Left renal cortex interstitium (tissue), 4 donors: ENCODE measurements around the gene TEKT5. TPM values are rescaled to one million over a fixed set of nuclear protein-coding genes. Genes with fewer than 3 reads are reported as not detected.
"Not testable (repeated sequence)": the region's sequence is repeated elsewhere in the genome, so short reads cannot be mapped to it uniquely, and the experiment has no call there.

Experiments used
- DNase-seq, 4 donors: peaks; one replicate each; pipeline ENCODE4 v3.0.0-alpha.2; 2013; ENCODE audit warnings: low read depth in 4 of 4, low spot score in 2 of 4, missing footprints in 1 of 4
- polyA plus RNA-seq, 4 donors: library from polyadenylated mRNA; unstranded; fragments of 120-200 nt; gene quantifications; one replicate each; pipeline ENCODE4 v1.2.1, GENCODE V29; 2013; ENCODE audit not compliant: insufficient read length in 4 of 4

Gene TEKT5
- polyA plus RNA-seq, 4 donors, result 0.17 to 0.64 (median 0.38) TPM

- DNase-seq, result no peak
Observed at GRCh38 chr16:10688291-10688690, 6.4 kb downstream of the TEKT5 start.

- DNase-seq, result no peak
Observed at GRCh38 chr16:10685709-10686108, 9.0 kb downstream of the TEKT5 start.

- DNase-seq, result no peak
Observed at GRCh38 chr16:10684511-10685151, 10.1 kb downstream of the TEKT5 start.

- no peak for DNase-seq
Observed at GRCh38 chr16:10683170-10683569, 11.6 kb downstream of the TEKT5 start.

- DNase-seq, result no peak
Observed at GRCh38 chr16:10682604-10683003, 12.1 kb downstream of the TEKT5 start.

GRCh38 chr16:10681310-10682308 is 13.1 kb downstream of the TEKT5 start:
- no peak for DNase-seq

- no peak for DNase-seq
Observed at GRCh38 chr16:10679921-10680320, 14.8 kb downstream of the TEKT5 start.

GRCh38 chr16:10679441-10679840 is 15.3 kb downstream of the TEKT5 start:
- not testable (repeated sequence) for DNase-seq

- no peak for DNase-seq
Observed at GRCh38 chr16:10678655-10679054, 16.1 kb downstream of the TEKT5 start.

- DNase-seq, result no peak
Observed at GRCh38 chr16:10676284-10676683, 18.4 kb downstream of the TEKT5 start.

GRCh38 chr16:10675861-10676260 is 18.9 kb downstream of the TEKT5 start:
- DNase-seq, result no peak

GRCh38 chr16:10675216-10675615 is 19.5 kb downstream of the TEKT5 start:
- DNase-seq, result no peak

- no peak for DNase-seq
Observed at GRCh38 chr16:10671729-10672128, 23.0 kb downstream of the TEKT5 start.

GRCh38 chr16:10669791-10670190 is 24.9 kb downstream of the TEKT5 start:
- no peak for DNase-seq

GRCh38 chr16:10668322-10669045 is 26.2 kb downstream of the TEKT5 start:
- DNase-seq, result no peak

- no peak for DNase-seq
Observed at GRCh38 chr16:10667239-10667638, 27.5 kb downstream of the TEKT5 start.

- no peak for DNase-seq
Observed at GRCh38 chr16:10666291-10666690, 28.4 kb downstream of the TEKT5 start.

GRCh38 chr16:10665166-10665565 is 29.6 kb downstream of the TEKT5 start:
- DNase-seq, result no peak

GRCh38 chr16:10664720-10665126 is 30.0 kb downstream of the TEKT5 start:
- no peak for DNase-seq

GRCh38 chr16:10663744-10664143 is 31.0 kb downstream of the TEKT5 start:
- no peak for DNase-seq

GRCh38 chr16:10663146-10663545 is 31.6 kb downstream of the TEKT5 start:
- no peak for DNase-seq
